H1 (cell line): ENCODE results near the gene RNF113B. TPM values are rescaled to one million over a fixed set of nuclear protein-coding genes. Genes with fewer than 3 reads are reported as not detected.

Experiments
- CEBPB ChIP-seq: IDR thresholded peaks from 2 replicates; pipeline ENCODE4 v1.6.1; 2012; ENCODE audit warnings: low read depth, low read length
- HDAC2 ChIP-seq, 2 experiments: fragments of 300-600 bp in 1 of 2; sonication (generic) in 1 of 2; IDR thresholded peaks; 2 replicates each; pipeline ENCODE4 v1.6.1; 2011 to 2012; ENCODE audit warnings: low read depth in 2 of 2, low read length in 2 of 2, mild to moderate bottlenecking in 2 of 2, moderate library complexity in 2 of 2, borderline replicate concordance in 1 of 2, inconsistent platforms in 1 of 2
- POLR2A ChIP-seq, 2 experiments: IDR thresholded peaks; 1 replicate in 1 of 2; 2 replicates in 1 of 2; pipeline ENCODE4 v1.6.1; 2011; ENCODE audit warnings: low read depth in 2 of 2, low read length in 2 of 2, mild to moderate bottlenecking in 2 of 2; ENCODE audit errors: control extremely low read depth in 1 of 2
- RAD21 ChIP-seq, 2 experiments: IDR thresholded peaks in 1 of 2; conservative IDR thresholded peaks in 1 of 2; 2 replicates each; pipeline ENCODE4 v1.6.1; 2011; ENCODE audit warnings: low read depth in 2 of 2, low read length in 2 of 2, improper control_type of control experiment in 1 of 2, inconsistent platforms in 1 of 2, mild to moderate bottlenecking in 1 of 2, moderate library complexity in 1 of 2
- polyA plus RNA-seq, 7 experiments: library from polyadenylated mRNA; depleted of rRNA in 3 of 7; stranded (reverse) in 5 of 7; unstranded in 2 of 7; fragments of >200 nt in 5 of 7; fragments of 200-250 nt in 2 of 7; gene quantifications; 1 replicate in 5 of 7; 2 replicates in 1 of 7; 4 replicates in 1 of 7; pipeline versions ENCODE4 v1.2.1 to v1.2.3, GENCODE V29; 2011 to 2013; ENCODE audit warnings: missing spikeins in 2 of 7, mixed read lengths in 2 of 7
- total RNA-seq: library from RNA; stranded (reverse); fragmentation: NEBNext Ultra II Directional; extraction: Animal tissue kit (Norgen Biotek cat#: 25700); gene quantifications from 2 replicates; pipeline ENCODE4 v1.2.1, GENCODE V29; 2021

Gene RNF113B
- total and polyA plus RNA-seq, 2 of the 8 experiments (the other 6 are each of a cell fraction or from before 2014, with no cell fraction given) = not detected

- TF ChIP-seq HDAC2 (IDR thresholded peaks at IDR 0.05; ENCODE audit: borderline replicate concordance in 1 of 2, low read depth in 2 of 2, low read length in 2 of 2) (no peak), RAD21 (IDR thresholded peaks at IDR 0.05 in 1 of 2, conservative IDR thresholded peaks at IDR 0.05 in 1 of 2; ENCODE audit: low read depth in 2 of 2, low read length in 2 of 2) (no peak), CEBPB (no peak), POLR2A (IDR thresholded peaks at IDR 0.05; ENCODE audit: control extremely low read depth in 1 of 2, low read depth in 2 of 2, low read length in 2 of 2) (no peak)
Measured at GRCh38 chr13:98141091-98141490, 36.0 kb downstream of the RNF113B start (continued).
